GM18867 (cell line): ENCODE results near the gene OR8A1.
"Not testable (repeated sequence)": the region's sequence is repeated elsewhere in the genome, so short reads cannot be mapped to it uniquely, and the experiment has no call there.

Experiments
- ATAC-seq: cut with Tn5 transposase; IDR thresholded peaks from one replicate; pipeline ENCODE4 v1.9.1; 2021; ENCODE audit warnings: mild to moderate bottlenecking, moderate library complexity; ENCODE audit not compliant: unreplicated experiment

The OR8A1 gene

GRCh38 chr11:124592627-124593026 is 22.8 kb downstream of the OR8A1 start:
- no peak for ATAC-seq

GRCh38 chr11:124595302-124595701 is 25.5 kb downstream of the OR8A1 start:
- ATAC-seq, result no peak

GRCh38 chr11:124597626-124598025 is 27.8 kb downstream of the OR8A1 start:
- ATAC-seq, result no peak

DNA sequence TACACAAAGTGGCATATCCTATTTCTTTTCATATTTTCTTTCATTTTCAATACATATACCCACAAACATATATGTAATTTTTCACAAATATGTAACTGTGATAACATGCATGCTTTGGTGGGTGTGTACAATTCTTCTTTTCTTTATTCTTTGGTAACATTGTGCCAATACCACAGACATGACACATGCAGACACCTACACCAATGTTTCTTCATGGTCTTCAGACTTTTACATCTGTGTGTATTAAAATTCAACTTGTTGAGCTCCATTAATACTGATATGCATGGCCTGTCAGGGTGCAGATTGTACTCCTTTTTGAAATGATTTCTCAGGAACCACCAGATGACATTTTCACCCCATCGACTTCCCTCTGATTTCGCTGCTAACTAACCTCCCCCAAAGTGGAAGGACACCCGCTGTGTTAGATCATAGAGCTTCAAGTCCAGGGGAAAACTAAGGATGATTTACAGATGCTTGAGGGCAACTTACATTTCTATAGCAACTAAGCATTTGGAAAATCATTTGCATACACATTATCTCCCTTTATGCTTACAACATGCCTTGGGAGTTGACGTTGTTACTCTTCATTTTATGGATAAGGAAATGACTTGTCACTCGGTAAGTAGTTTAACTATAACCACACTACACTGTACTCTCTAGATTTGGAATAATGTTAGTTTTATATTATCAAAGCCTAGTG is 31.0 kb downstream of the OR8A1 start:
- no peak for ATAC-seq

DNA sequence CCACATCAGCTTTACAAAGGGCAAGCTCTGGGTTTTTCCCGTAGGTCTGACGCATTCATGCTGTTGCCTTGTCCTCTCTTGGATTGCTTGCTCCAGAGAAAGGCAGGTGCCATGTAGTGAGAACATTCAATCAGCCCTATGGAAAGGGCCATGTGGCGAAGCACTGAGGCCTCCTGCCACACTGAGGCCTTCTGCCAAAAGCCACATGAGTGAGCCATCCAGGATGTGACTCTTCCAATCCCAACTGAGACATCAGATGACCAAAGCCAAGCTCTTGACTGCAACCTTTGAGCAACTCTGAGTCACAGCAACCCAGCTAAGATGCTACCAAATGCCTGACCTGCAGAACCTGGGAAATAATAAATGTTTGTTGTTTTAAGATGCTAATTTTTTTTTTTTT is 32.4 kb downstream of the OR8A1 start:
- no peak for ATAC-seq

- not testable (repeated sequence) for ATAC-seq
Observed at GRCh38 chr11:124602723-124603122, 32.9 kb downstream of the OR8A1 start.

DNA sequence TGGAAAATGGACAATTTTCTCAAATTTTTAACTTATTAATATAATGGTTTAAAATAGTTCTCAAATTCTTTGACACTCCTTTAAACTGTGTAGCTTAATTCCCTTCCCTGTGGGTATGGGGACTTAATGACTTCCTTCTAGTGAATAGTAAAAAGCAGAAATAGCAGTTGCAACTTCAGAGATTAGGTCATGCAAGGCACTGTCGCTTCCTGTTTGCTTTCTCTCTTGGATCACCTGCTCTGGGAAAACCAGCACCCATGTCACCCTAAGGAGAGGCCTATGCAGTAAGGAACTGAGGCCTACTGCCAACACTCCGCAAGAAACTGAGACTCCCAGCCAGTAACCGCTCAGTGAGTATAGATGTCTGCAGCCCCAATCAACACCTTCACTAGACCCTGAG is 35.9 kb downstream of the OR8A1 start:
- ATAC-seq, result no peak

DNA sequence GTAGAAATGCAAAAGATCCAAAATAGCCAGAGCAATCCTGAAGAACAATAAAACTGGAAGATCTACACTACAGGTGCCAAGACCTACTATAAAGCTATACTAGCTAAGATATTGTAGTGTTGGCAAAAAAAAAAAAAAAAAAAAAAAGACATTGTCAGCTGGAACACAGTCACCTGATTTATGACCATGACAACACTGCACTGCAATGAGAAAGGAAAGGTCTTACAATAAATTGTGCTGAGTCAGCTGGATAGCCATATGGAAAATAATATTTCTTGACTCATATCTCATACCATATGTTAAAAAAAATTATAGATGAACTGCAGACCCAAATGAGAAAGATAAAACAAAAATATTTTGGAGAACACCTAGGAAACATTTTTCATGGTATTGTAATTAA is 38.4 kb downstream of the OR8A1 start:
- ATAC-seq, result no peak

- no peak for ATAC-seq
Observed at GRCh38 chr11:124610295-124610694, 40.5 kb downstream of the OR8A1 start.

- no peak for ATAC-seq
Observed at GRCh38 chr11:124611064-124611463, 41.3 kb downstream of the OR8A1 start, which contains the start of gene PANX3. Gene PANX3 (plus strand): TSS chr11:124611428. CDS start chr11:124611557, 129 bp downstream.

DNA sequence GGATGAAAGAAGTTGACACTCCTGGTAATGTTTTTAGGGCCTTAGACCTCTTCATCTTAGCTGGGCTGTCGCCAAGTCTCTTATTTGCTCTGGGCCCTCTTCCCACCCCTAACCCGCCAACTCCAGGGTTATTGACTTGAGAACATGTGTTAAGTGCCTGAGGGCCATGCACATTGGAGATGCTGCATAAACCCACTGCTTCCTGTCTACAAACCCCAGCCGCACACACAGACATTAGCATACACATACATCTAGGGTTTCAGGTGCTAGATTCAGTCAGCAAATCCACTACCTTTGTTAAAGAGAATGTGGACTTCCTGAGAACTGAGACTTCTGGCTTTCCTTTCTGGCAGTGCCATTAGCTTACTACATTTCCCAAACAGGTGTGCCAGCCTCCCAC is 42.2 kb downstream of the OR8A1 start:
- peak; percentile 73 for ATAC-seq

DNA sequence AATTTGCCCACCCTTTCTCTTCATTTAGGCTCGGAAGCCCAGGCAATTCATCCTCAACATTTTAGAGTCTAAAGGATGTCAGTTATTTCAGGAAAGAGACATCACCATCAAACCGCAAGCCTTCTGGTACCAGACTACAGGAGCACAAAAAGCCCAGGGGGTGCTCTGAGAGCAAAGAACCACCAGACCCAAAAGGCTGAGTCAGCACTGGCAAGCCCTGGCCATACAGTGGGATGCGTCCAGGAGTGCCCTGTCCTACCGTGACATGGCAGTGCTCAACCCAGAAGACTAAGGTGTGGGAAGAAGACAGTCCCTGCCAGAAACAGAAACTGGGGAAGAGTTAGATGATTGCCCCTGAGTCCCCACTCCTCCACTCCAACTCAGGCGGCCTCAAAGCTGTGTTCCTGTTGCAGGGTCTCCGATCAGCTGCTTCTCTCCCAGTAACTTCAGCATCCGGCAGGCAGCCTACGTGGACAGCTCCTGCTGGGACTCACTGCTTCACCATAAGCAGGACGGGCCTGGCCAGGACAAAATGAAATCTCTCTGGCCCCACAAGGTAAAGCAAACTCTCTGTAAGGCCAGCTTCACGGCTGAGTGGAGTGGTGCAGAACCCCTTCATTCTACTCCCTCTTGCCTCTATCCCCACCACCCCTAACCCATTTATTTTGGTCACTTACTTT is 42.9 kb downstream of the OR8A1 start:
- ATAC-seq, result no peak

DNA sequence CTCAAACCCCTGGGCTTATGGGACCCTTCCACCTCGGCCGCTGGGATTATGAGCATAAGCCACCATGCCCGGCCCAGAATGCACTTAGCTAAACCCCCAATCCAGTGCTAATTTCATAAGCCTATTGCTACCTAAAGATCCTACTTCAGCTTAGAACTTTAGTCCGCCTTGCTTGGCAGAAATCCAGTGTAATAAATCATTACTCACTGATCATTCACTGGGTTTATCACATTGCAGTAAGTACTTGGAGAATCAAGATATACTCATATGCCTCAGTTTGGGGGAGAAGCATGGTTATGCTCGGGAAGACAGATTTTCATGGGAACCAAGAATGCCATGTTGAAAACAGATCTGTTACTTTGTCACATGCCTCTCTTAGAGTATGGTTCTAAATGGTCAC is 49.1 kb downstream of the OR8A1 start:
- ATAC-seq, result no peak
